Measurements from ENCODE around the gene SF3B3.

GRCh38 chr16:70548936-70549335 is 25.3 kb downstream of the SF3B3 start:
- TF ChIP-seq MNT (IDR thresholded peaks at IDR 0.05): no peak
- TF ChIP-seq ZNF616 (CRISPR knock-in tag; IDR thresholded peaks at IDR 0.05; ENCODE audit: low read depth): no peak
- TF ChIP-seq DPF2 (CRISPR knock-in tag; IDR thresholded peaks at IDR 0.05; ENCODE audit: borderline replicate concordance, low read depth): no peak
- TF ChIP-seq HMGXB4 (CRISPR knock-in tag; IDR thresholded peaks at IDR 0.05; ENCODE audit: borderline replicate concordance in 1 of 2, low read depth in 1 of 2): no peak
- TF ChIP-seq CTCF (CRISPR knock-in tag; IDR thresholded peaks at IDR 0.05): no peak
- TF ChIP-seq RAD51 (IDR thresholded peaks at IDR 0.05; ENCODE audit: borderline replicate concordance): no peak
- TF ChIP-seq CREB3 (CRISPR knock-in tag; IDR thresholded peaks at IDR 0.05): no peak
- TF ChIP-seq CHD2 (IDR thresholded peaks at IDR 0.05; ENCODE audit: low read depth, low read length): no peak
- no peak for TF ChIP-seq ATF7 (IDR thresholded peaks at IDR 0.05)
- no peak for TF ChIP-seq ATF7 (CRISPR knock-in tag; IDR thresholded peaks at IDR 0.05)
- no peak for TF ChIP-seq FOSL1 (CRISPR knock-in tag; IDR thresholded peaks at IDR 0.05; ENCODE audit: borderline replicate concordance)
